Esophagus (tissue), 2 donors: ENCODE results near the gene IMMP2L. TPM values are rescaled to one million over a fixed set of nuclear protein-coding genes. Genes with fewer than 3 reads are reported as not detected.
"Not testable (repeated sequence)": the region's sequence is repeated elsewhere in the genome, so short reads cannot be mapped to it uniquely, and the experiment has no call there.

ENCODE experiments used
- H3K27ac ChIP-seq, 2 donors: one replicate each; pipeline ENCODE4 v1.5.1; 2013; ENCODE audit warnings: low read depth in 2 of 2, mild to moderate bottlenecking in 2 of 2, inconsistent platforms in 1 of 2, low read length in 1 of 2, moderate library complexity in 1 of 2
- H3K27me3 ChIP-seq, 2 donors: one replicate each; pipeline ENCODE4 v1.6.1; 2013; ENCODE audit warnings: low read length in 2 of 2, control low read depth in 1 of 2, mild to moderate bottlenecking in 1 of 2; ENCODE audit not compliant: insufficient read depth in 2 of 2, control insufficient read depth in 1 of 2
- H3K36me3 ChIP-seq, 2 donors: one replicate each; pipeline ENCODE4 v1.6.1; 2013; ENCODE audit warnings: low read length in 1 of 2; ENCODE audit not compliant: control insufficient read depth in 2 of 2, insufficient read depth in 2 of 2
- H3K4me1 ChIP-seq, 2 donors: one replicate each; pipeline ENCODE4 v1.6.1; 2013; ENCODE audit warnings: low read length in 1 of 2; ENCODE audit not compliant: control insufficient read depth in 2 of 2, insufficient read depth in 2 of 2
- H3K4me3 ChIP-seq, 2 donors: one replicate each; pipeline ENCODE4 v1.5.1; 2013; ENCODE audit warnings: low read length in 2 of 2, mild to moderate bottlenecking in 2 of 2, low read depth in 1 of 2, moderate library complexity in 1 of 2
- H3K9me3 ChIP-seq, 2 donors: one replicate each; pipeline ENCODE4 v1.6.1; 2013; ENCODE audit warnings: mild to moderate bottlenecking in 2 of 2, low read depth in 1 of 2, low read length in 1 of 2, moderate library complexity in 1 of 2; ENCODE audit not compliant: control insufficient read depth in 2 of 2, insufficient read depth in 1 of 2
- WGBS, 2 donors: extraction: QIAGEN DNeasy Blood & Tissue Kit; methylation state at CpG; one replicate each; pipeline ENCODE4 v1.1.7; 2013; 5-methylcytosine and 5-hydroxymethylcytosine counted together
- polyA plus RNA-seq, 2 donors: library from polyadenylated mRNA; stranded (reverse); fragments of 200-250 nt; gene quantifications; one replicate each; pipeline ENCODE4 v1.2.3, GENCODE V29; 2013
- donor health status: healthy with polysubstance abuse.
- donor health status: Bipolar disorder and iron deficiency.

The IMMP2L gene
- polyA plus RNA-seq, 2 donors, result 6.5 to 14.5 TPM

GRCh38 chr7:111312966-111313365 lies 249.3 kb downstream of the IMMP2L start:
- Histone ChIP-seq H3K4me1 (no peaks in the 10 kb centered on the region), H3K4me3 (no peak overlapping the region), H3K9me3 (no peaks in the 10 kb centered on the region), H3K27me3 (no peaks in the 10 kb centered on the region), H3K27ac (no peak overlapping the region), H3K36me3 (no peaks in the 10 kb centered on the region)

GRCh38 chr7:111308691-111309090 lies 253.6 kb downstream of the IMMP2L start:
- Histone ChIP-seq H3K27me3 (no peaks in the 10 kb centered on the region), H3K27ac (no peak overlapping the region), H3K9me3 (no peaks in the 10 kb centered on the region), H3K4me1 (no peaks in the 10 kb centered on the region), H3K4me3 (no peak overlapping the region), H3K36me3 (no peaks in the 10 kb centered on the region)
- WGBS, 2 donors, result 94 to 96% methylated on average over 1 of the region's 1 CpG

GRCh38 chr7:111301891-111302290 lies 260.4 kb downstream of the IMMP2L start:
- H3K9me3 ChIP-seq, result no peaks in the 10 kb centered on the region
- H3K4me1 ChIP-seq, result no peaks in the 10 kb centered on the region
- H3K27me3 ChIP-seq, result no peaks in the 10 kb centered on the region
- 97 to 100% methylated on average over 1 of the region's 1 CpG for WGBS, 2 donors
- H3K4me3 ChIP-seq, result no peak overlapping the region
- no peaks in the 10 kb centered on the region for H3K36me3 ChIP-seq
- H3K27ac ChIP-seq, result no peak overlapping the region

GRCh38 chr7:111294494-111294893 lies 267.8 kb downstream of the IMMP2L start:
- 74 to 85% methylated on average over 4 of the region's 4 CpGs for WGBS, 2 donors
- Histone ChIP-seq H3K27ac (no peak overlapping the region), H3K27me3 (no peaks in the 10 kb centered on the region), H3K4me1 (no peaks in the 10 kb centered on the region), H3K4me3 (no peak overlapping the region), H3K9me3 (no peaks in the 10 kb centered on the region), H3K36me3 (no peaks in the 10 kb centered on the region)

GRCh38 chr7:111292026-111292470 lies 270.2 kb downstream of the IMMP2L start:
- no peaks in the 10 kb centered on the region for H3K9me3 ChIP-seq
- WGBS, 2 donors, result 55 to 64% methylated on average over 1 of the region's 1 CpG

GRCh38 chr7:111290982-111291381 lies 271.3 kb downstream of the IMMP2L start:
- Histone ChIP-seq H3K4me3 (no peak overlapping the region), H3K27me3 (no peaks in the 10 kb centered on the region), H3K27ac (no peak overlapping the region), H3K4me1 (no peaks in the 10 kb centered on the region), H3K9me3 (no peaks in the 10 kb centered on the region), H3K36me3 (no peaks in the 10 kb centered on the region)
- WGBS, 2 donors, result 88 to 90% methylated on average over 1 of the region's 1 CpG

More at GRCh38 chr7:111292026-111292470, 270.2 kb downstream of the IMMP2L start:
- Histone ChIP-seq H3K4me1 (no peaks in the 10 kb centered on the region), H3K36me3 (no peaks in the 10 kb centered on the region), H3K27ac (no peak overlapping the region), H3K4me3 (no peak overlapping the region), H3K27me3 (no peaks in the 10 kb centered on the region)

- Histone ChIP-seq H3K27me3 (no peaks in the 10 kb centered on the region), H3K9me3 (no peaks in the 10 kb centered on the region), H3K36me3 (no peaks in the 10 kb centered on the region), H3K4me1 (no peaks in the 10 kb centered on the region), H3K27ac (no peak overlapping the region), H3K4me3 (no peak overlapping the region)
- WGBS, 2 donors, result 84 to 88% methylated on average over 1 of the region's 1 CpG
Observed at GRCh38 chr7:111290419-111290818, 271.9 kb downstream of the IMMP2L start.

- H3K9me3 ChIP-seq, result not testable (repeated sequence)
Observed at GRCh38 chr7:111288441-111288840, 273.9 kb downstream of the IMMP2L start.

GRCh38 chr7:111282626-111283025 lies 279.7 kb downstream of the IMMP2L start:
- no peaks in the 10 kb centered on the region for H3K27me3 ChIP-seq
- WGBS, 2 donors, result 94 to 96% methylated on average over 2 of the region's 2 CpGs

More at GRCh38 chr7:111288441-111288840, 273.9 kb downstream of the IMMP2L start:
- 86% methylated on average over 3 of the region's 3 CpGs for WGBS, 2 donors
- H3K4me1 ChIP-seq, H3K36me3 ChIP-seq, H3K4me3 ChIP-seq, H3K27me3 ChIP-seq, H3K27ac ChIP-seq: not testable (repeated sequence)

GRCh38 chr7:111274857-111275256 lies 287.4 kb downstream of the IMMP2L start:
- no peak overlapping the region for H3K4me3 ChIP-seq
- no peaks in the 10 kb centered on the region for H3K27me3 ChIP-seq
- no peaks in the 10 kb centered on the region for H3K9me3 ChIP-seq
- no peaks in the 10 kb centered on the region for H3K4me1 ChIP-seq
- no peaks in the 10 kb centered on the region for H3K36me3 ChIP-seq
- no peak overlapping the region for H3K27ac ChIP-seq
- 83% methylated on average over 5 of the region's 5 CpGs for WGBS, 2 donors

More at GRCh38 chr7:111282626-111283025, 279.7 kb downstream of the IMMP2L start:
- H3K4me1 ChIP-seq, result no peaks in the 10 kb centered on the region
- no peak overlapping the region for H3K27ac ChIP-seq
- H3K4me3 ChIP-seq, result no peak overlapping the region
- H3K9me3 ChIP-seq, result no peaks in the 10 kb centered on the region
- no peaks in the 10 kb centered on the region for H3K36me3 ChIP-seq
